H1 (cell line): Measurements from ENCODE around the gene BTBD9. TPM values are rescaled to one million over a fixed set of nuclear protein-coding genes. Genes with fewer than 3 reads are reported as not detected.

ENCODE experiments used
- CTCF ChIA-PET: fragments of 300-600 bp; sonication (Branson Sonifier 250); formaldehyde crosslinking; loops from one replicate; lab custom pipeline; 2021; ENCODE audit not compliant: partially characterized antibody; lab: Charles Lee
- POLR2A ChIA-PET: fragments of 300-600 bp; sonication (Branson Sonifier 250); formaldehyde crosslinking; loops from one replicate; lab custom pipeline; 2021; ENCODE audit warnings: inconsistent platforms; ENCODE audit not compliant: partially characterized antibody; lab: Charles Lee
- DNase-seq, 2 experiments: peaks; one replicate each; pipeline versions ENCODE4 v3.0.0 to v3.0.0-alpha.2; 2010 to 2022; ENCODE audit warnings: low spot score in 2 of 2, low read depth in 1 of 2, mixed read lengths in 1 of 2
- FAIRE-seq: peaks from 2 replicates; lab custom pipeline; 2011; peaks lifted over from hg19 to GRCh38; lab: Jason Lieb, UNC
- H2AFZ ChIP-seq: 2 replicates; pipeline ENCODE4 v1.8.1; 2012; ENCODE audit warnings: low read length, inconsistent platforms
- H2AK5ac ChIP-seq: 2 replicates; pipeline ENCODE4 v1.6.1; 2013; ENCODE audit warnings: low read depth, low read length
- H2BK120ac ChIP-seq: replicated peaks from 2 replicates; pipeline ENCODE3; 2013; ENCODE audit warnings: low read depth, low read length, inconsistent platforms
- H2BK12ac ChIP-seq: 2 replicates; pipeline ENCODE4 v1.6.1; 2013; ENCODE audit warnings: low read depth, low read length
- H2BK15ac ChIP-seq: 2 replicates; pipeline ENCODE4 v1.6.1; 2013; ENCODE audit warnings: low read length
- H2BK20ac ChIP-seq: 2 replicates; pipeline ENCODE4 v1.6.1; 2013; ENCODE audit warnings: low read length
- H2BK5ac ChIP-seq: 2 replicates; pipeline ENCODE4 v1.6.1; 2013; ENCODE audit warnings: low read depth, low read length
- H3K14ac ChIP-seq: 2 replicates; pipeline ENCODE4 v1.6.1; 2013; ENCODE audit warnings: inconsistent platforms; ENCODE audit not compliant: insufficient read length
- H3K18ac ChIP-seq: 2 replicates; pipeline ENCODE4 v1.6.1; 2013; ENCODE audit warnings: low read length; ENCODE audit errors: extremely low read depth
- H3K23ac ChIP-seq: 2 replicates; pipeline ENCODE4 v1.6.1; 2013; ENCODE audit warnings: inconsistent platforms; ENCODE audit not compliant: insufficient read length
- H3K23me2 ChIP-seq: 2 replicates; pipeline ENCODE4 v1.6.1; 2013; ENCODE audit warnings: low read depth, low read length
- H3K27ac ChIP-seq: 2 replicates; pipeline ENCODE4 v1.6.1; 2011; ENCODE audit warnings: low read depth, low read length, inconsistent platforms
- H3K27me3 ChIP-seq, 4 experiments: replicated peaks in 1 of 4; 1 replicate in 1 of 4; 2 replicates in 3 of 4; pipeline versions ENCODE4 v1.6.1 to v1.8.1; 2011 to 2013; ENCODE audit warnings: low read length in 3 of 4, mild to moderate bottlenecking in 3 of 4, inconsistent platforms in 2 of 4, mixed read lengths in 2 of 4, moderate library complexity in 1 of 4; ENCODE audit not compliant: control insufficient read depth in 3 of 4, insufficient read depth in 3 of 4; ENCODE audit errors: extremely low read depth in 1 of 4
- H3K36me3 ChIP-seq, 4 experiments: 2 replicates each; pipeline versions ENCODE4 v1.6.1 to v1.8.1; 2011 to 2013; ENCODE audit warnings: mild to moderate bottlenecking in 4 of 4, low read length in 3 of 4, moderate library complexity in 2 of 4, control low read depth in 1 of 4, inconsistent platforms in 1 of 4; ENCODE audit not compliant: insufficient read depth in 4 of 4, control insufficient read depth in 2 of 4
- H3K4ac ChIP-seq: replicated peaks from 2 replicates; pipeline ENCODE3; 2013; ENCODE audit warnings: low read length, low read depth, mixed read lengths, inconsistent platforms; ENCODE audit not compliant: insufficient read length
- H3K4me1 ChIP-seq, 4 experiments: replicated peaks in 1 of 4; 1 replicate in 1 of 4; 2 replicates in 3 of 4; pipeline versions ENCODE4 v1.6.1 to v1.8.1; 2011 to 2013; ENCODE audit warnings: low read length in 3 of 4, inconsistent platforms in 2 of 4, mixed read lengths in 1 of 4; ENCODE audit not compliant: insufficient read depth in 4 of 4, control insufficient read depth in 3 of 4
- H3K4me2 ChIP-seq, 2 experiments: 2 replicates each; pipeline versions ENCODE4 v1.6.1 to v1.8.1; 2011 to 2013; ENCODE audit warnings: low read depth in 2 of 2, low read length in 2 of 2, control low read depth in 1 of 2, inconsistent platforms in 1 of 2, mild to moderate bottlenecking in 1 of 2; ENCODE audit not compliant: insufficient read depth in 1 of 2
- H3K4me3 ChIP-seq, 4 experiments: fragments of 200-600, 300-600 bp in 1 of 4; sonication (generic), shearing (Covaris generic), sonication (Bioruptor Twin) in 1 of 4; 2 replicates each; pipeline versions ENCODE4 v1.5.1 to v1.8.1; 2011 to 2016; ENCODE audit warnings: low read length in 4 of 4, low read depth in 3 of 4, control low read depth in 2 of 4, inconsistent platforms in 2 of 4, mild to moderate bottlenecking in 2 of 4, mixed read lengths in 1 of 4, moderate library complexity in 1 of 4; ENCODE audit not compliant: insufficient read depth in 2 of 4; ENCODE audit errors: extremely low read depth in 1 of 4
- H3K56ac ChIP-seq: replicated peaks from 2 replicates; pipeline ENCODE3; 2013; ENCODE audit warnings: low read depth, mild to moderate bottlenecking, mixed read lengths, low read length, inconsistent platforms; ENCODE audit not compliant: insufficient read length
- H3K79me1 ChIP-seq: 2 replicates; pipeline ENCODE4 v1.6.1; 2013; ENCODE audit warnings: low read depth, low read length, control low read depth
- H3K79me2 ChIP-seq, 2 experiments: 2 replicates each; pipeline versions ENCODE4 v1.6.1 to v1.8.1; 2012 to 2013; ENCODE audit warnings: low read length in 2 of 2, mild to moderate bottlenecking in 2 of 2, inconsistent platforms in 1 of 2; ENCODE audit not compliant: insufficient read depth in 2 of 2, control insufficient read depth in 1 of 2
- H3K9ac ChIP-seq, 4 experiments: replicated peaks in 1 of 4; 1 replicate in 1 of 4; 2 replicates in 3 of 4; pipeline versions ENCODE4 v1.6.1 to v1.8.1; 2011 to 2013; ENCODE audit warnings: low read depth in 3 of 4, low read length in 3 of 4, control low read depth in 2 of 4, mild to moderate bottlenecking in 2 of 4, moderate library complexity in 2 of 4, inconsistent platforms in 1 of 4; ENCODE audit errors: extremely low read depth in 1 of 4
- H3K9me3 ChIP-seq, 2 experiments: 2 replicates each; pipeline versions ENCODE4 v1.6.1 to v1.8.1; 2012 to 2013; ENCODE audit warnings: mild to moderate bottlenecking in 2 of 2, moderate library complexity in 2 of 2, control low read depth in 1 of 2, inconsistent platforms in 1 of 2, low read depth in 1 of 2, low read length in 1 of 2, mixed read lengths in 1 of 2; ENCODE audit not compliant: insufficient read depth in 2 of 2
- H4K20me1 ChIP-seq, 2 experiments: replicated peaks in 1 of 2; 2 replicates each; pipeline versions ENCODE3 to v1.8.1; 2011 to 2013; ENCODE audit warnings: inconsistent platforms in 2 of 2, low read length in 2 of 2, mild to moderate bottlenecking in 1 of 2; ENCODE audit not compliant: insufficient read depth in 2 of 2, control insufficient read depth in 1 of 2
- H4K5ac ChIP-seq: 2 replicates; pipeline ENCODE4 v1.6.1; 2013; ENCODE audit warnings: low read length, low read depth, mixed read lengths, inconsistent platforms; ENCODE audit not compliant: insufficient read length
- H4K8ac ChIP-seq: 2 replicates; pipeline ENCODE4 v1.8.0; 2013; ENCODE audit warnings: mild to moderate bottlenecking, moderate library complexity, low read length, inconsistent platforms; ENCODE audit not compliant: insufficient read depth; ENCODE audit errors: extremely low read depth
- H4K91ac ChIP-seq: replicated peaks from 2 replicates; pipeline ENCODE3; 2013; ENCODE audit warnings: low read length, mixed read lengths, inconsistent platforms; ENCODE audit not compliant: insufficient read length
- BRCA1 ChIP-seq: IDR thresholded peaks from 2 replicates; pipeline ENCODE4 v1.6.1; 2012; ENCODE audit warnings: low read depth, low read length, improper control_type of control experiment
- CBX5 ChIP-seq: fragments of 300-800, 300-1000 bp; sonication (generic); IDR thresholded peaks from 2 replicates; pipeline ENCODE4 v1.7.1; 2016; ENCODE audit warnings: antibody characterized with exemption, low read length, low read depth
- GABPA ChIP-seq: IDR thresholded peaks from 2 replicates; pipeline ENCODE4 v1.6.1; 2011; ENCODE audit warnings: mild to moderate bottlenecking, low read length, moderate library complexity, borderline replicate concordance; ENCODE audit not compliant: insufficient read depth
- HDAC6 ChIP-seq: IDR thresholded peaks from one replicate; pipeline ENCODE4 v1.7.1; 2012; ENCODE audit warnings: low read depth, mild to moderate bottlenecking, inconsistent platforms, low read length, moderate library complexity
- JUN ChIP-seq: IDR thresholded peaks from 2 replicates; pipeline ENCODE4 v1.6.1; 2011; ENCODE audit warnings: low read depth, mild to moderate bottlenecking, improper control_type of control experiment, low read length
- KDM4A ChIP-seq: IDR thresholded peaks from one replicate; pipeline ENCODE4 v1.7.1; 2012; ENCODE audit warnings: low read depth, mild to moderate bottlenecking, moderate library complexity, low read length, inconsistent platforms; ENCODE audit not compliant: severe bottlenecking
- NANOG ChIP-seq: IDR thresholded peaks from 2 replicates; pipeline ENCODE4 v1.6.1; 2011; ENCODE audit warnings: low read length, low read depth, mild to moderate bottlenecking, inconsistent platforms; ENCODE audit not compliant: insufficient read depth, poor library complexity, severe bottlenecking
- RFX5 ChIP-seq: IDR thresholded peaks from 2 replicates; pipeline ENCODE4 v1.6.1; 2011; ENCODE audit warnings: low read depth, low read length, improper control_type of control experiment, borderline replicate concordance
- RNF2 ChIP-seq: fragments of 200-900, 300-1000 bp; sonication (generic); IDR thresholded peaks from 2 replicates; pipeline ENCODE4 v1.7.1; 2016; ENCODE audit warnings: borderline replicate concordance, low read depth, mild to moderate bottlenecking, antibody characterized with exemption, low read length; ENCODE audit not compliant: poor library complexity, severe bottlenecking; ENCODE audit errors: missing control alignments
- SIN3A ChIP-seq, 2 experiments: IDR thresholded peaks in 1 of 2; conservative IDR thresholded peaks in 1 of 2; 2 replicates each; pipeline ENCODE4 v1.6.1; 2011 to 2012; ENCODE audit warnings: low read length in 2 of 2, improper control_type of control experiment in 1 of 2, low read depth in 1 of 2, mild to moderate bottlenecking in 1 of 2
- SP1 ChIP-seq: IDR thresholded peaks from 2 replicates; pipeline ENCODE4 v1.6.1; 2011; ENCODE audit warnings: low read depth, low read length
- SP2 ChIP-seq: IDR thresholded peaks from 2 replicates; pipeline ENCODE4 v1.6.1; 2012; ENCODE audit warnings: mild to moderate bottlenecking, low read length, inconsistent platforms
- SRF ChIP-seq: IDR thresholded peaks from 2 replicates; pipeline ENCODE4 v1.6.1; 2011; ENCODE audit warnings: mild to moderate bottlenecking, low read depth, low read length, moderate library complexity
- WGBS, 2 experiments: shearing (Covaris generic) in 1 of 2; methylation state at CpG; one replicate each; pipeline versions ENCODE4 v1.1.6 to v1.1.7; 2013 to 2015; ENCODE audit warnings: low lambda C conversion rate in 2 of 2, mixed read lengths in 2 of 2, inconsistent platforms in 1 of 2, low coverage in 1 of 2, missing lambda C conversion rate in 1 of 2; ENCODE audit not compliant: insufficient replicate concordance in 2 of 2, insufficient coverage in 1 of 2, insufficient read length in 1 of 2; ENCODE audit errors: extremely low coverage in 1 of 2, missing lambda C conversion rate in 1 of 2; 5-methylcytosine and 5-hydroxymethylcytosine counted together
- polyA plus RNA-seq, 7 experiments: library from polyadenylated mRNA; depleted of rRNA in 3 of 7; stranded (reverse) in 5 of 7; unstranded in 2 of 7; fragments of >200 nt in 5 of 7; fragments of 200-250 nt in 2 of 7; gene quantifications; 1 replicate in 5 of 7; 2 replicates in 1 of 7; 4 replicates in 1 of 7; pipeline versions ENCODE4 v1.2.1 to v1.2.3, GENCODE V29; 2011 to 2013; ENCODE audit warnings: missing spikeins in 2 of 7, mixed read lengths in 2 of 7
- total RNA-seq: library from RNA; stranded (reverse); fragmentation: NEBNext Ultra II Directional; extraction: Animal tissue kit (Norgen Biotek cat#: 25700); gene quantifications from 2 replicates; pipeline ENCODE4 v1.2.1, GENCODE V29; 2021
- TF ChIP-seq, protein P1 (sequence below): IDR thresholded peaks from 2 replicates; pipeline ENCODE4 v1.6.1; 2011; ENCODE audit warnings: low read depth, mild to moderate bottlenecking, low read length; ENCODE audit not compliant: insufficient read depth

Gene BTBD9
- total and polyA plus RNA-seq, 2 of the 8 experiments (the other 6 are each of a cell fraction or from before 2014, with no cell fraction given), result 0.92 to 4.1 TPM

DNA sequence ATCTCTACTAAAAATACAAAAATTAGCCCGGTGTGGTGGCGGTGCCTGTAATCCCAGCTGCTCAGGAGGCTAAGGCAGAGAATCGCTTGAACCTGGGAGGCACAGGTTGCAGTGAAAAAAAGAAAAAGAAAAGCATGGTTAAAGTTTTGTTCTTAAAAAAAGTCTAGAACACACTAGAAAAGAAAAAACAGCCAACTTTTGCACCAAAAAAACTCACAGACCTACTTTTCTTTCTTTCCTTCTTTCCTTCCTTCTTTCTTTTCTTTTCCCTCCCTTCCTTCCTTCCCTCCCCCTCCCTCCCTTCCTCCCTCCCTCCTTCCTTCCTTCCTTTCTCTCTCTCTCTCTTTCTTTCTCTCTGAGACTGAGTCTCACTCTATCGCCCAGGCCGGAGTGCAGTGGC lies 204.4 kb downstream of the BTBD9 start:
- Histone ChIP-seq H2BK20ac (no peak overlapping the region), H4K91ac (no peak overlapping the region), H3K27me3 (no peaks in the 10 kb centered on the region), H2BK12ac (no peak overlapping the region), H3K36me3 (no peaks in the 10 kb centered on the region), H2BK15ac (no peak overlapping the region), H2AK5ac (no peak overlapping the region), H3K79me2 (no peaks in the 10 kb centered on the region), H3K23ac (no peak overlapping the region), H3K4me1 (no peaks in the 10 kb centered on the region), H3K14ac (no peak overlapping the region), H3K4me3 (no peak overlapping the region), H3K9me3 (no peaks in the 10 kb centered on the region), H3K27ac (no peak overlapping the region), H3K4me2 (no peak overlapping the region), H3K23me2 (no peaks in the 10 kb centered on the region; the same call in 1 of the 2 replicates), H4K20me1 (no peaks in the 10 kb centered on the region), H4K5ac (no peak overlapping the region), H2BK120ac (no peak overlapping the region), H3K18ac (no peak overlapping the region), H4K8ac (no peak overlapping the region; the same call in 1 of the 2 replicates), H3K79me1 (no peaks in the 10 kb centered on the region), H3K4ac (no peak overlapping the region), H3K9ac (no peak overlapping the region), H3K56ac (no peak overlapping the region), H2AFZ (no peak overlapping the region), H2BK5ac (no peak overlapping the region)
- FAIRE-seq, result no peak
- ChIA-PET CTCF (no interaction called here), POLR2A (no interaction called here)
- DNase-seq, result no peak
- WGBS, 2 experiments, result 85% methylated on average over 5 of the region's 5 CpGs; no CpG with 5 or more reads in 1 of the 2 experiments
- TF ChIP-seq NANOG (no peak), SIN3A (conservative IDR thresholded peaks at IDR 0.05 in 1 of 2, IDR thresholded peaks at IDR 0.05 in 1 of 2; ENCODE audit: low read depth in 1 of 2, low read length in 2 of 2) (no peak), JUN (no peak), KDM4A (no peak), RFX5 (no peak), HDAC6 (no peak), CBX5 (no peak), SP2 (no peak), BRCA1 (no peak), SP1 (no peak), GABPA (no peak), SRF (no peak), RNF2 (no peak)
- TF ChIP-seq, protein P1, sequence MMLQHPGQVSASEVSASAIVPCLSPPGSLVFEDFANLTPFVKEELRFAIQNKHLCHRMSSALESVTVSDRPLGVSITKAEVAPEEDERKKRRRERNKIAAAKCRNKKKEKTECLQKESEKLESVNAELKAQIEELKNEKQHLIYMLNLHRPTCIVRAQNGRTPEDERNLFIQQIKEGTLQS, result no peak
